Esophagus muscularis mucosa (tissue), 4 donors: Measurements from ENCODE around the gene COL27A1.

Experiments used
- CTCF ChIP-seq, 3 experiments: fragments of 200-600 bp in 2 of 3; fragments of 450-650 bp in 1 of 3; sonication (generic) in 2 of 3; IDR thresholded peaks; one replicate each; pipeline ENCODE4 v1.5.1; 2017 to 2019; ENCODE audit warnings: antibody characterized with exemption in 3 of 3, mild to moderate bottlenecking in 2 of 3, moderate library complexity in 1 of 3
- EP300 ChIP-seq: sonication (generic); formaldehyde crosslinking; IDR thresholded peaks from one replicate; pipeline ENCODE4 v1.6.1; 2017; ENCODE audit warnings: antibody characterized with exemption
- POLR2A ChIP-seq: fragments of 450-650 bp; IDR thresholded peaks from one replicate; pipeline ENCODE4 v1.6.1; 2017; ENCODE audit warnings: antibody characterized with exemption, moderate library complexity, mild to moderate bottlenecking, low read depth
- POLR2AphosphoS5 ChIP-seq, 2 donors: sonication (generic); formaldehyde crosslinking; IDR thresholded peaks; one replicate each; pipeline ENCODE4 v1.6.1; 2017; ENCODE audit warnings: antibody characterized with exemption in 2 of 2

GRCh38 chr9:114154600-114155102, 686 bp upstream of the COL27A1 start:
- TF ChIP-seq CTCF (IDR thresholded peaks at IDR 0.05) = no peak
- no peak for TF ChIP-seq POLR2AphosphoS5 (IDR thresholded peaks at IDR 0.05)
- no peak for TF ChIP-seq POLR2A
- no peak for TF ChIP-seq EP300
